Measurements from ENCODE around the gene MRPL33. TPM values are rescaled to one million over a fixed set of nuclear protein-coding genes. Genes with fewer than 3 reads are reported as not detected.
"Not testable (repeated sequence)": the region's sequence is repeated elsewhere in the genome, so short reads cannot be mapped to it uniquely, and the experiment has no call there.

The MRPL33 gene
- total RNA-seq, 1 experiment from 2014 or later = 66.8 TPM

DNA sequence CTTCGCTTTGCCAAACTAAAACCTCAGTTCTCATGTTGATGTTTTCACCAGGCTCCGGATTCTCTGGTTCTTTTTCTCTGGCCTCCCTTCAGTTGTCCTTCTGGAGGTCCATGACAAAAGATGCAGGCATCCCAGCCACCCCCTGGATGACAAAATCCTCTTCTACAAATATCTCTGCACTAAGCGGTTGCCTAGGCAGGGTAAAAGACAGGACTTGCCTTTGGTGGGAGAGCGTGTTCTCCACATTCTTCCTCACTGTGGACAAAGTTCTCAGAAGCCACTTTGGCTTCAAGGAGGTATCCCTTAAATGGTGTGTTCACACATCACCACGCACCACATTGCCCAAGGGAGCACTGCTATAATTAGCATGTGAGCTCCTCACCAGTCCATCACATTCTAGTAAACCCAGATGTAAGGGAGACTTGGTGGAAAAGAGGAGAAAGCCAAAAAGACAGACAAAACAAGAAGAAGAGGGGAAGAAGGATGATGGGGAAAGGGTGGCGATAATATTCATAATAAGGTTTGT, 23.6 kb upstream of the MRPL33 start:
- peaks cover 4 to 10% (median 7%) of the 10 kb centered on the region in 3 experiments for H3K36me3 Mint-ChIP-seq (ENCODE audit: insufficient read depth in 1 of 3, low read depth in 3 of 3)
- Histone ChIP-seq H2AFZ (ENCODE audit: low read length) (no peak overlapping the region), H4K91ac (ENCODE audit: insufficient read length, low read depth, low read length) (no peak overlapping the region), H2BK12ac (ENCODE audit: insufficient read length, low read depth, low read length) (no peak overlapping the region), H3K14ac (ENCODE audit: insufficient read depth, low read length) (no peak overlapping the region), H3T11ph (ENCODE audit: low read length) (no peak overlapping the region), H3K23me2 (ENCODE audit: insufficient read length, low read depth, low read length, poor library complexity, severe bottlenecking) (peaks cover 6% of the 10 kb centered on the region), H3K79me1 (ENCODE audit: insufficient read depth, low read depth, low read length, poor library complexity, severe bottlenecking) (no peaks in the 10 kb centered on the region), H4K5ac (ENCODE audit: insufficient read length, low read depth, low read length) (no peak overlapping the region), H2BK15ac (ENCODE audit: low read depth, low read length) (no peak overlapping the region), H3K23ac (ENCODE audit: insufficient read length, low read depth, low read length) (no peak overlapping the region), H4K20me1 (ENCODE audit: control insufficient read depth, insufficient read depth, insufficient read length) (no peaks in the 10 kb centered on the region), H3K27ac (ENCODE audit: insufficient read length, low read depth, low read length) (no peak overlapping the region), H3K27me3 (ENCODE audit: insufficient read depth, low read length) (no peaks in the 10 kb centered on the region), H3K4me1 (ENCODE audit: insufficient read depth, low read length) (no peaks in the 10 kb centered on the region), H4K8ac (replicated peaks; ENCODE audit: insufficient read length, low read depth, low read length) (no peak overlapping the region), H3K4ac (ENCODE audit: low read depth, low read length) (no peak overlapping the region), H2BK5ac (ENCODE audit: insufficient read length, low read length) (no peak overlapping the region), H2AK5ac (ENCODE audit: insufficient read length, low read length) (no peak overlapping the region), H2BK20ac (ENCODE audit: low read depth, low read length, poor library complexity, severe bottlenecking) (no peak overlapping the region), H3K9me3 (ENCODE audit: control insufficient read depth, low read depth, low read length) (no peaks in the 10 kb centered on the region), H3K79me2 (ENCODE audit: insufficient read depth, low read length) (no peaks in the 10 kb centered on the region), H3K18ac (ENCODE audit: insufficient read length, low read depth, low read length) (no peak overlapping the region), H2BK120ac (ENCODE audit: low read depth, low read length, poor library complexity, severe bottlenecking) (no peak overlapping the region), H3K56ac (ENCODE audit: insufficient read length, low read depth, low read length) (no peak overlapping the region), H3K4me2 (ENCODE audit: insufficient read depth, insufficient read length, low read length) (no peak overlapping the region), H3K9ac (ENCODE audit: extremely low read depth, insufficient read length, low read length) (no peak overlapping the region)
- H3K27me3 Mint-ChIP-seq (ENCODE audit: low read depth) = peaks cover 7% of the 10 kb centered on the region
- no peak overlapping the region for H3K4me3 Mint-ChIP-seq
- peaks cover 14 to 16% of the 10 kb centered on the region in 2 experiments for H3K9me3 Mint-ChIP-seq
- H3K27ac Mint-ChIP-seq = no peak overlapping the region
- TF ChIP-seq, protein P1, sequence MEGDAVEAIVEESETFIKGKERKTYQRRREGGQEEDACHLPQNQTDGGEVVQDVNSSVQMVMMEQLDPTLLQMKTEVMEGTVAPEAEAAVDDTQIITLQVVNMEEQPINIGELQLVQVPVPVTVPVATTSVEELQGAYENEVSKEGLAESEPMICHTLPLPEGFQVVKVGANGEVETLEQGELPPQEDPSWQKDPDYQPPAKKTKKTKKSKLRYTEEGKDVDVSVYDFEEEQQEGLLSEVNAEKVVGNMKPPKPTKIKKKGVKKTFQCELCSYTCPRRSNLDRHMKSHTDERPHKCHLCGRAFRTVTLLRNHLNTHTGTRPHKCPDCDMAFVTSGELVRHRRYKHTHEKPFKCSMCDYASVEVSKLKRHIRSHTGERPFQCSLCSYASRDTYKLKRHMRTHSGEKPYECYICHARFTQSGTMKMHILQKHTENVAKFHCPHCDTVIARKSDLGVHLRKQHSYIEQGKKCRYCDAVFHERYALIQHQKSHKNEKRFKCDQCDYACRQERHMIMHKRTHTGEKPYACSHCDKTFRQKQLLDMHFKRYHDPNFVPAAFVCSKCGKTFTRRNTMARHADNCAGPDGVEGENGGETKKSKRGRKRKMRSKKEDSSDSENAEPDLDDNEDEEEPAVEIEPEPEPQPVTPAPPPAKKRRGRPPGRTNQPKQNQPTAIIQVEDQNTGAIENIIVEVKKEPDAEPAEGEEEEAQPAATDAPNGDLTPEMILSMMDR (conservative IDR thresholded peaks at IDR 0.05) = no peak
- DNase-seq = no peak
- peaks cover 9 to 12% of the 10 kb centered on the region in 2 experiments for H3K4me1 Mint-ChIP-seq
- 100% methylated on average over 1 of the region's 6 CpGs for WGBS (ENCODE audit: extremely low coverage, insufficient read length, low lambda C conversion rate)

DNA sequence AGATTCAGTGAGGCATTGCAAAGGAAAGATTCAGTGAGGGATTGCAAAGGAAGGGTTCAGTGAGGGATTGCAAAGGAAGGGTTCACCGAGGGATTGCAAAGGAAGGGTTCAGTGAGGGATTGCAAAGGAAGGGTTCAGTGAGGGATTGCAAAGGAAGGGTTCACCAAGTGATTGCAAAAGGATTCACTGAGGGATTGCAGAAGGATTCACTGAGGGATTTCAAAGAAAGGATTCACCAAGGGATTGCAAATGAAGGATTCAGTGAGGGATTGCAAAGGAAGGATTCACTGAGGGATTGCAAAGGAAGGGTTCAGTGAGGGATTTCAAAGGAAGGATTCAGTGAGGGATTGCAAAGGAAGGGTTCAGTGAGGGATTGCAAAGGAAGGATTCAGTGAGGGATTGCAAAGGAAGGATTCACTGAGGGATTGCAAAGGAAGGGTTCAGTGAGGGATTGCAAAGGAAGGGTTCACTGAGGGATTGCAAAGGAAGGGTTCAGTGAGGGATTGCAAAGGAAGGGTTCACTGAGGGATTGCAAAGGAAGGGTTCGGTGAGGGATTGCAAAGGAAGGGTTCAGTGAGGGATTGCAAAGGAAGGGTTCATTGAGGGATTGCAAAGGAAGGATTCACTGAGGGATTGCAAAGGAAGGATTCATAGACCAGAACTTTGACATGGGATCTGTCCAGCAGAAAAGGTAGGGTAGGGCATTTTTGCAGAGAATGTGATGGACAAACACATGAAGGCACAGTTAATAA, 22.5 kb upstream of the MRPL33 start:
- not testable (repeated sequence) for H3K9me3 ChIP-seq (ENCODE audit: control insufficient read depth, low read depth, low read length); H4K91ac ChIP-seq (ENCODE audit: insufficient read length, low read depth, low read length); H4K5ac ChIP-seq (ENCODE audit: insufficient read length, low read depth, low read length); H2AK5ac ChIP-seq (ENCODE audit: insufficient read length, low read length); DNase-seq; H2BK12ac ChIP-seq (ENCODE audit: insufficient read length, low read depth, low read length); H2BK15ac ChIP-seq (ENCODE audit: low read depth, low read length); H3K23ac ChIP-seq (ENCODE audit: insufficient read length, low read depth, low read length); H4K20me1 ChIP-seq (ENCODE audit: control insufficient read depth, insufficient read depth, insufficient read length); H3K27ac Mint-ChIP-seq; H2BK20ac ChIP-seq (ENCODE audit: low read depth, low read length, poor library complexity, severe bottlenecking); H3K23me2 ChIP-seq (ENCODE audit: insufficient read length, low read depth, low read length, poor library complexity, severe bottlenecking); H3K18ac ChIP-seq (ENCODE audit: insufficient read length, low read depth, low read length); H3K4me3 Mint-ChIP-seq; H2BK120ac ChIP-seq (ENCODE audit: low read depth, low read length, poor library complexity, severe bottlenecking); H3K27me3 Mint-ChIP-seq (ENCODE audit: low read depth); H2BK5ac ChIP-seq (ENCODE audit: insufficient read length, low read length); H3K9ac ChIP-seq (ENCODE audit: extremely low read depth, insufficient read length, low read length); H3T11ph ChIP-seq (ENCODE audit: low read length); H3K4me2 ChIP-seq (ENCODE audit: insufficient read depth, insufficient read length, low read length); H3K4me1 ChIP-seq (ENCODE audit: insufficient read depth, low read length); H2AFZ ChIP-seq (ENCODE audit: low read length); H3K4ac ChIP-seq (ENCODE audit: low read depth, low read length); H3K79me2 ChIP-seq (ENCODE audit: insufficient read depth, low read length); H4K8ac ChIP-seq (replicated peaks; ENCODE audit: insufficient read length, low read depth, low read length); H3K14ac ChIP-seq (ENCODE audit: insufficient read depth, low read length); H3K79me1 ChIP-seq (ENCODE audit: insufficient read depth, low read depth, low read length, poor library complexity, severe bottlenecking); H3K27ac ChIP-seq (ENCODE audit: insufficient read length, low read depth, low read length); H3K27me3 ChIP-seq (ENCODE audit: insufficient read depth, low read length); H3K56ac ChIP-seq (ENCODE audit: insufficient read length, low read depth, low read length)
- peaks cover 14 to 16% of the 10 kb centered on the region in 2 experiments for H3K9me3 Mint-ChIP-seq
- no CpG with 5 or more reads among the region's 2 CpGs for WGBS (ENCODE audit: extremely low coverage, insufficient read length, low lambda C conversion rate)
- H3K36me3 Mint-ChIP-seq (ENCODE audit: insufficient read depth in 1 of 3, low read depth in 3 of 3) = peaks cover 4 to 10% (median 7%) of the 10 kb centered on the region in 3 experiments
- peaks cover 20 to 22% of the 10 kb centered on the region in 2 experiments for H3K4me1 Mint-ChIP-seq

Measured in H9 (cell line).